ENCODE measurements around the gene TUBA4B.

TUBA4B gene
- 0 to 2.0 (median 0) reads per million in 9 experiments for total RNA-seq

DNA sequence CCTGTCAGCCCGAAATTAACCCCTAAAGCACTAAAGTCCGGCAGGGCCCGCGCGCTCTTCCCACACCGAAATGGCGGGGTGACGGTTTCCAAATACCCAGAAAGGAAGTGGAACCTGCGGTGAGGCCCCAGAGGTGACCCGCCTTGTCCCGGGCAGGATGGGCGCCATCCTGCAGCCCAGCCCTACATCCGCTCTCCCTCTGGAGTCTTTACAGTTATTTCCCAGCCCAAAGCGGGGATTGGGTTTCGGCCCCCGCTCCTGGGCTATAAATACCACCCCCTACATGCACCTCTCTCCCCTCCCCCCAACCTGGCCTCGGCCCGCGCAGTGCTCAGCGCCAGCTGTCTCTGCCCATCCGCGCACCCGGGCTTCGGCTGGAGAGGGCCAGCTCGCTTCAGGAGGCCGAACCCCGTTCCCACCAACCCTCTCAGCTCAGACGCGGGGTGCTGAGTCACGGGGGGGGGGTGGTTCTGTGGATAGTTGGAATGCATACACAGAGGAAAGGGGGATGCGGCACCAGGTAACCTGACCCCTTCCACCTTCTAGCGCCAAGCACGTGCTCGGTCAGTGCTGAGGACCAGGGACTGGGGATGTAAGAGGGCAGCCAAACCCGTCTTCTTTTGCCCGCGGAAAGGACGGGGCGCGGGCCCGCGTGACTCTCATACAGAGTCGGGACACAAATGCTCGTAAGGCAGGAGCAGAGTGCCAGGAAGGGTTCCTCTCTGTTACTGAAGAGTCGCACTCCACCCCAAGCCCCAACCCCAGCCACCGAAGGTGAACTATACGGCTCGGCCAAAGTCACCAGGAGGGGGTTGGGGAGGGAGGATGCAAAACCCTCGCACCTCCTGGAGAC, at the start of gene TUBA4B:
Gene TUBA4B, plus strand, starts transcription at position 344 of the 853 bp plus-strand sequence. Its CDS starts 165 bp downstream, at position 509.
- peaks cover 64% of the 10 kb centered on the region for H3K36me3 Mint-ChIP-seq (ENCODE audit: insufficient read depth)
- peak within 1 kb of the TSS; percentile 73 to 82 for H3K4me3 Mint-ChIP-seq
- H3K4me1 Mint-ChIP-seq (ENCODE audit: low read depth in 2 of 2), result peaks cover 52 to 55% of the 10 kb centered on the region in 2 donors
- H3K27ac Mint-ChIP-seq, result peak within 1 kb of the TSS; percentile 87 to 96
- H3K27me3 Mint-ChIP-seq, result no peaks in the 10 kb centered on the region
- no peaks in the 10 kb centered on the region for H3K9me3 Mint-ChIP-seq
- ATAC-seq (replicated peaks), result peak; percentile 22
- DNase-seq, result peak in 2 of 3 experiments; percentile 32 to 38

DNA sequence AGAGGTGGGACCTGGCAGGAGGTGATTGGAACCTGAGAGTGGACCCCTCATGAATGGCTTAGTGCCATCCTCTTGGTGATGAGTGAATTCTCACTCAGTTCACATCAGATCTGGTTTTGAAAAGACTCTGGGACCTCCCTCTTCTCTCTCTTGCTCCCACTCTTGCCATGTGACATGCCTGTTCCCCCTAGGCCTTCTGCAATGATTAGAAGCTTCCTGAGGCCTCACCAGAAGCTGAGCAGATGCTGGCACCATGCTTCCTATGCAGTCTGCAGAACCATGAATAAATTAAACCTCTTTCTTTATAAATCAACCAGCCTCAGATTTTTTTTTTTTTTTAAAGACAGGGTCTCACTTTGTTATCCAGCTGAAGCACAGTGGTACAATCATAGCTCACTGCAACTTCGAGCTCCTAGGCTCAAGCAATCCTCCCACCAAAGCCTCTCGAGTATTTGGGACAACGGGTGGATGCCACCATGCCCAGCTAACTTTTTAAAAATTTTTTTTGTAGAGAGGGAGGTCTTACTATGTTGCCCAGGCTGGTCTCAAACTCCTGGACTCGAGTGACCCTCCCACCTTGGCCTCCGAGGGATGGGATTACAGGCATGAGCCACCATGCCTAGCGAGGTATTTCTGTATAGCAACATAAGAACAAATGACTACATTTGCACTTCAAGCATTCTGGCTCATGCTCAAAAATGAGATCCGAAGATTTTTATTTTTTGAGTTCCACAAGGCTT, 48.4 kb upstream of the TUBA4B start:
- no peak for ATAC-seq (replicated peaks)
- Mint-ChIP-seq H3K36me3 (ENCODE audit: insufficient read depth) (peaks cover 22% of the 10 kb centered on the region), H3K27me3 (peaks cover under 1 to 3% of the 10 kb centered on the region in 2 donors), H3K4me1 (ENCODE audit: low read depth in 2 of 2) (peaks cover 16 to 19% of the 10 kb centered on the region in 2 donors), H3K27ac (peak overlapping the region in 1 of 2 donors; percentile 62), H3K9me3 (no peaks in the 10 kb centered on the region), H3K4me3 (no peak overlapping the region)
- DNase-seq, result no peak

DNA sequence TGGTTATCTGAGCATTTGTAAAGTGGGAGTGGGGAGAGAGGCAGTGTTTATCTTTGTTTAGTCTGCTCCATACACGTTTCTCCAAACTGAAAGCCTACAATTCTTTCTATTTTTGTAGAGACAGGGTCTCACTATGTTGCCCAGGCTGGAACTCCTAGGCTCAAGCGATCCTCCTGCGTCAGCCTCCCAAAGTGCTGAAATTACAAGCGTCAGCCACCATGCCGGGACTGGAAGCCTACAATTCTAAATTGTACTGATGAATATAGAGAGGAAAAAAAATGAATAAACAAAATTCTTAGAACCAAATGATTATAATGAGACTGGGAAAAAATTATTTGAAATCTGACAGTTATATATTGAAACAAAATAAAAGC, 47.9 kb upstream of the TUBA4B start:
- H3K4me1 Mint-ChIP-seq (ENCODE audit: low read depth in 2 of 2), result peaks cover 16 to 19% of the 10 kb centered on the region in 2 donors
- H3K36me3 Mint-ChIP-seq (ENCODE audit: insufficient read depth), result peaks cover 22% of the 10 kb centered on the region
- H3K27me3 Mint-ChIP-seq, result no peaks in the 10 kb centered on the region
- ATAC-seq (replicated peaks), result no peak
- no peaks in the 10 kb centered on the region for H3K9me3 Mint-ChIP-seq
- no peak for DNase-seq
- H3K4me3 Mint-ChIP-seq, result peak overlapping the region; percentile 27 to 78
- H3K27ac Mint-ChIP-seq, result peak overlapping the region; percentile 62 to 90

DNA sequence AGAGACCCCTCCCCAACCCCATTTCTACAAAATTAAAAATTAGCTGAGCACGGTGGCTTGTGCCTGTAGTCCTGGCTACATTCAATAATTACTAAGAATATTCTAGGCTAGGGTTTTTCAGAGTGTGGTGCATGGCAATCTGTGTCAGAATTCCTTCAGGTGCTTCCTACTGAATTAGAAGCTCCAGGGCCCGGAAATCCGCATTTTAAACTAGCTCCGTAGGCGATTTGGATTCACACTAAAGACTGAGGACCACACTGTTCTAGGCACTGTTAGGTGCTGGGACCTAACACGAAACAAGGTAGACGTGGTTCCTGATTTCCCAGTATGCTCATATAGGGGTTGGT, 47.1 kb upstream of the TUBA4B start:
- Mint-ChIP-seq H3K9me3 (no peaks in the 10 kb centered on the region), H3K27ac (peak overlapping the region; percentile 90 to 94), H3K36me3 (ENCODE audit: insufficient read depth) (peaks cover 20% of the 10 kb centered on the region), H3K4me3 (peak overlapping the region; percentile 78 to 83), H3K27me3 (no peaks in the 10 kb centered on the region), H3K4me1 (ENCODE audit: low read depth in 2 of 2) (peaks cover 15 to 16% of the 10 kb centered on the region in 2 donors)
- DNase-seq, result no peak
- no peak for ATAC-seq (replicated peaks)

DNA sequence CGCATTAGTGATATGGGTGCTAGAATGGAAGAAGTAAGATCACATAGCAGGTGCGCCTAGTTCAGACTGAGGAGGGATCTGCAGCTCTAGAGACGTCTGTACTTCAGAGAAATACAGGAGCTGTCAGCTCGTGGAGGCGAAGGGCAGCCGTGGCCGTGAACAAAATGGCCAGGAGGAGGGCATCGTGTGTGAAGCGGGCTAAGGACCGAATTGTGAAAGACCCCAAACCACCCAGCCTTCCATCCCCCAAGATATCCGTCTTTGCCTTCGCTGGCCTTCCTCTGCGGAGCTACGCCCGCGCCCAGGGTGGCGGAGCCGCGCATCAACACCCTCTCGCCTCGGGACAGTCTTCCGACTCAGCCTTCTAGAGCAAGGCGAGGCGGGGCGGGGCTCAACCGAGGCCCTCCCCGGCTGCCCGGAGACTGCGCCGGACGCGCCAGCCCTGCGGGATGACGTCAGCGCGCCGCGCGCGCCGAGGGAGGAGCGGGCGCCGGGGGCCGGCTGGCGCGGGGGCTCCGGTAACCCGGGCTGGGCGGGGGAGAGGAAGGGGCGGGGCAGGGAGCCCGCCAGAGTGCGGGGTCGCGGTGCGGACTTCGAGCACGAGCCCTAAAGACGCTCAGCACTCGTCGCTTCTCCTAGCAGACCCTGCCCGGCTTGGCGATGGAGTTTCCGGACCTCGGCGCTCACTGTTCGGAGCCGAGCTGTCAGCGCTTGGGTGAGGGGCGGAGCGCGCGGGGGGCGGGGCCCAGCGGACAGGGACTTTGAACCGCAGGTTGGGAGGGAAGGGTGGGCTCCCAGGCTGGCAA, 46.5 kb upstream of the TUBA4B start, which contains the start of gene ZFAND2B:
Gene ZFAND2B, plus strand, starts transcription at position 455 of the 806 bp plus-strand sequence. Its CDS starts 206 bp downstream, at position 661.
- H3K27me3 Mint-ChIP-seq, result no peaks in the 10 kb centered on the region
- H3K27ac Mint-ChIP-seq, result peak within 1 kb of the TSS; percentile 90 to 94
- H3K9me3 Mint-ChIP-seq, result no peaks in the 10 kb centered on the region
- peaks cover 18 to 22% of the 10 kb centered on the region in 2 donors for H3K4me1 Mint-ChIP-seq (ENCODE audit: low read depth in 2 of 2)
- peak; percentile 94 to 96 (median 94) for DNase-seq
- peak within 1 kb of the TSS; percentile 78 to 83 for H3K4me3 Mint-ChIP-seq
- peaks cover 20% of the 10 kb centered on the region for H3K36me3 Mint-ChIP-seq (ENCODE audit: insufficient read depth)
- ATAC-seq (replicated peaks), result peak; percentile 94

DNA sequence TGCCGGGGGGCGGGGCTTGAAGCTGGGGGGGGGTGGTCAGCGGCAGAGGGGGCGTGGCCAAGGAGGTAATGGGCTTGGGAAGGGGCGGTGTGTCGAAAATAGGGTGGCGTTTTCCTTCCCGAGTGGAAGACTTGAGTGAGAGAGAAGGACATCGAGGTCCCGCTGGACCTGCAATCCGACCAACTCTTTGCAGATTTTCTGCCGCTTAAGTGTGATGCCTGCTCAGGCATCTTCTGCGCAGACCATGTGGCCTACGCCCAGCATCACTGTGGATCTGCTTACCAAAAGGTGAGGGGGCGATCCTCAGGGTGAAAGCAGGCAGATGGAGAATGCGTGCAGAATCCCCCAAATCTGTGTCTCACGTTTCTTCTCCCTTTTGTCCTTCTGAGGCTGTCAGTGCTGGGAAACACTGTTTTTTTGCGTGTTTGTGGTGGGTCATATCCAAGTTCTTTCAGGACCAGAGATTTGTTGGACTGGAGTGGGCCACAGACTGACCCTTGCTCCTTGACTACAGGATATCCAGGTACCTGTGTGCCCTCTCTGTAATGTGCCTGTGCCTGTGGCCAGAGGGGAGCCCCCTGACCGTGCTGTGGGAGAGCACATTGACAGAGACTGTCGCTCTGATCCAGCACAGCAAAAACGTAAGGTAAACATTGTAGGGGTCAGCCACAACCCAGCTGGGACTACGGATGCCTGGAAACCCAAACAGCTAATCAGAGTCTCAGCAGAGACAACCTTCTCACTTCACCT, 45.7 kb upstream of the TUBA4B start:
- ATAC-seq (replicated peaks) (no peak), DNase-seq (no peak)
- Mint-ChIP-seq H3K27ac (peak overlapping the region in 1 of 2 donors; percentile 90), H3K36me3 (ENCODE audit: insufficient read depth) (peaks cover 20% of the 10 kb centered on the region), H3K9me3 (no peaks in the 10 kb centered on the region), H3K4me3 (peak overlapping the region; percentile 78 to 83), H3K27me3 (no peaks in the 10 kb centered on the region), H3K4me1 (ENCODE audit: low read depth in 2 of 2) (peaks cover 19 to 24% of the 10 kb centered on the region in 2 donors)

DNA sequence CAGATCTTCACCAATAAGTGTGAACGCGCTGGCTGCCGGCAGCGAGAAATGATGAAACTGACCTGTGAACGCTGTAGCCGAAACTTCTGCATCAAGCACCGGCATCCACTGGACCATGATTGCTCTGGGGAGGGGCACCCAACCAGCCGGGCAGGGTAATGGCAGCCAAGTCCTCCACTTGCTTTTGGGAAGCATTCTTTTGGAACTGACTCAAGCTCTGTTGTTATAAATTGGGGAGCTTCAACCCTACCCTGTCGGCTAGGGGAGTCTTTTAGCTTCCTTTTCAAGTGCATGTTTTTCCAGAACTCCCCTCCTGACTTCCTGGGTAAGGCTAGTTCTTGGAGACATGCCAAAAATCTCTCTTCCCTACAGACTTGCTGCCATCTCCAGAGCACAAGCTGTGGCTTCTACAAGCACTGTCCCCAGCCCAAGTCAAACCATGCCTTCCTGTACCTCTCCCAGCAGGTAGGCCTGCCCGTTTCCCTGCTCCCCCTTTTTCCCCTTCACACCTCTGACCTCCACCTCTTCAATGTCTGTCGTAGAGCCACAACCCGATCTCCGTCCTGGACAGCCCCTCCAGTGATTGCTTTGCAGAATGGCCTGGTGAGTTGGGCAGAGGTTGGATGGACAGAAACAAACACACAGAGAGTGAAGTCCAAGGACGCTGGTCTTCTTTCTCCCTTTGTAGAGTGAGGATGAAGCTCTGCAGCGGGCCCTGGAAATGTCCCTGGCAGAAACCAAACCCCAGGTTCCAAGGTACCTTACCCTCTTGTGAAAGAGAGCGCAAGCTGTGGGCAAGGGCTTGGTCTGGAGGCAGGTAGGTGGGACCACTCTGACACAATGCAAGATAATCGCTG, 44.9 kb upstream of the TUBA4B start:
- ATAC-seq (replicated peaks) (no peak), DNase-seq (no peak)
- H3K27ac Mint-ChIP-seq, result peak overlapping the region; percentile 6 to 90
- peaks cover 19 to 25% of the 10 kb centered on the region in 2 donors for H3K4me1 Mint-ChIP-seq (ENCODE audit: low read depth in 2 of 2)
- H3K27me3 Mint-ChIP-seq, result no peaks in the 10 kb centered on the region
- peaks cover 20% of the 10 kb centered on the region for H3K36me3 Mint-ChIP-seq (ENCODE audit: insufficient read depth)
- H3K4me3 Mint-ChIP-seq, result peak overlapping the region; percentile 74 to 78
- H3K9me3 Mint-ChIP-seq, result no peaks in the 10 kb centered on the region

DNA sequence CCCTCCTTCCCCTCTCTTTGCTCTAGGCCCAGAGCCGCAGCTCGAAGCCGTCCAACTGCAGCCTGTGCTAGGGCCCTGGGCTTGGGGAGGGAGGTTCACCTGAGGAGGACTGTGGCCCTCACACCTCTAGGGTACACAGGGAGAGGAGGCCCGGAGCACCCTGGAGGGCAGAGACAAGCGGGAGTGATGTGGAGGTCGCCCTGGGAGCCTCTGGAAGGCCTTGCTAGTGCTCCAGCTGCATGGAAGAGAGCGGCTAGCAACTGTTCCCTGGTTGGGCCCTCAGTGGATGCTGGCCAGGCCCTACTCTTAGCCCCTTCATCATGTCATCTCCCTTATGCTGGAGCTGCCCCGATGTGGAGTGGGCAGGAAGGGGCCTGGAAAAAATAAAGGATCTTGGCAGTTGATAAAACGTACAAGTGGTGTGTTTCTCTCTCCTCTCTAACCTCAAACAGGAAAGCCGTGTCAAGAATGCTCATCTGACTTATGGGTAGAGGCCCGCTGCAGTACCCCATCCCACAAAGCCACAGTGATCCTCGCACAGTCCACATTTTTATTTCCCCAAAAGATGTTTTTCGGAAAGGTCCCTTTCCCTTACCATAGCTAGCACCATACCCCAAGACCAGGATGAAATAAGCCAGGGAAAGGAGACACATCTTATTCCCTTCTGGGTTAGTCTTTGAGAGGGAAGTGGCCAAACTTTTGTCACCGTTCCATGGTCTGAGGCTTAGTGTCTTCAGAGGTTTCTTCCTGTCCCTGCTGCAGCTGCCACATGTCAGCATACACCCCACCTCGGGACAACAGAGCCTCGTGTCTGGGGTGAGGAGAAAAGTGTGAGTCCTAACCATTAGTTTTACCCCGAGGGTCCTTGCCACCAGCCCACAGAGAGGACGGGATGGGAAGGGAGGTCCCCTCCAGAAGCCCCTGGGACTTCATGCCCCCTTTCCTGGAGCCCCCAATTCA, 43.5 kb upstream of the TUBA4B start:
- Mint-ChIP-seq H3K9me3 (no peaks in the 10 kb centered on the region), H3K27ac (peak overlapping the region; percentile 71 to 85), H3K4me3 (peak overlapping the region in 1 of 2 donors; percentile 8)

DNA sequence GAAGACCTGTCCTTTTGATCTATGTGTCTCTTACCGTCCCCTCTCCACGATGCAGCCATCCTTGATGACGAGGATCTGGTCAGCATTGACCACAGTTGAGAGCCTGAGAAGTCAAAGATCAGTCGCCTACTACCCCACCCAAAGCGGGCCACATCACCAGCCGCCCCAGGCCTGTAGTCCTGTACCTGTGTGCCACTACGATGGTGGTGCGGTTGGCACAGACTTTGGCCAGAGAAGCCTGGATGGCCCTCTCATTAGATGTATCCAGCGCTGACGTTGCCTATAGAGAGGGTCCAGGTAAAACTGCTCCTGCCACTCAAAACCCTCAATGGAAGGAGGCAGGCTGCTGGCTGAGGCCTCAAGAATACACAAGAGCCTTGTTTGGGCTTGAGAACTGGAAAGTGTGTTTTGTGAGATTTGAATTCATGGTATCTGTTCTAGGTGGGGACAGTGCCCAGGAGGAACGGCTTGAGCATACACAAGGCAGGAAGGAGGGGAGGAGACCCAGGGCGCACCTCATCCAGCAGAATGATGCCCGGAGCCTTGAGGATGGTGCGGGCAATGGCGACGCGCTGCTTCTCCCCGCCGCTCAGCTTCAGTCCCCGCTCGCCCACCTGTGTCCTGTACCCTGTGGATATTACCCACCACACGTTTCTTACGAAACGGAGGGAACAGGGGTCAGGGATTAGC, 42.7 kb upstream of the TUBA4B start:
- peaks cover 20% of the 10 kb centered on the region for H3K36me3 Mint-ChIP-seq (ENCODE audit: insufficient read depth)

More for the DNA sequence above, 43.5 kb upstream of the TUBA4B start:
- H3K36me3 Mint-ChIP-seq (ENCODE audit: insufficient read depth), result peaks cover 20% of the 10 kb centered on the region
- peaks cover 19 to 25% of the 10 kb centered on the region in 2 donors for H3K4me1 Mint-ChIP-seq (ENCODE audit: low read depth in 2 of 2)
- no peak for ATAC-seq (replicated peaks)
- H3K27me3 Mint-ChIP-seq, result no peaks in the 10 kb centered on the region
- no peak for DNase-seq

DNA sequence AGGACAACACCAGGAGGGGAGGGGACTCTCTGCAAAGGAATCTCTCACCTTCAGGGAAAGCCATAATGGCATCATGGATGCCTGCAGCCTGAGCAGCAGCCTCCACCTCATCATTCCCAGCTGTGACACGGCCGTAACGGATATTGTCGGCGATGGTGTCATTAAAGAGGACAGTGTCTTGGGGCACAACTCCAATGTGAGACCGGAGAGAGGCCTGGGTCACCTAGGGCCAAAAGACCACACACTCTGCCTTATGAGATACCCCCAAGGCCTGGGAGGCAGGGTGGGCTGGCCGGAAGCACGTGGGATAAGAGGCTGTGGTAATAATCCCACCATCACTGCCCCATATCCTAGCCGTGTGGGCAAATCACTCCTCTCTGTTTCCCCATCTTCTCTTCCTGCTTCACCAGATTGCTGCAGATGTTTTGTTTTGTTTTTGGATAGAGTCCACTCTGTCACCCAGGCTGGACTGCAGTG, 42.1 kb upstream of the TUBA4B start:
- DNase-seq (no peak), ATAC-seq (replicated peaks) (no peak)
- H3K9me3 Mint-ChIP-seq, result no peaks in the 10 kb centered on the region
- H3K36me3 Mint-ChIP-seq (ENCODE audit: insufficient read depth), result peaks cover 20% of the 10 kb centered on the region
- H3K27ac Mint-ChIP-seq, result peak overlapping the region; percentile 95
- H3K27me3 Mint-ChIP-seq, result no peaks in the 10 kb centered on the region
- H3K4me3 Mint-ChIP-seq, result peak overlapping the region; percentile 70 to 72
- H3K4me1 Mint-ChIP-seq (ENCODE audit: low read depth in 2 of 2), result peaks cover 18 to 25% of the 10 kb centered on the region in 2 donors

More for the DNA sequence above, 42.7 kb upstream of the TUBA4B start:
- Mint-ChIP-seq H3K4me1 (ENCODE audit: low read depth in 2 of 2) (peaks cover 19 to 25% of the 10 kb centered on the region in 2 donors), H3K9me3 (no peaks in the 10 kb centered on the region), H3K27me3 (no peaks in the 10 kb centered on the region), H3K27ac (peak overlapping the region; percentile 51 to 71), H3K4me3 (peak overlapping the region in 1 of 2 donors; percentile 8)
- DNase-seq (no peak), ATAC-seq (replicated peaks) (no peak)
